SK-N-SH (cell line): ENCODE measurements around the gene TBKBP1. TPM values are rescaled to one million over a fixed set of nuclear protein-coding genes. Genes with fewer than 3 reads are reported as not detected.

Experiments
- CTCF ChIA-PET: fragments of 300-600, 350-600 bp; formaldehyde crosslinking; extraction: SDS; loops from one replicate; lab custom pipeline; 2021; lab: Yijun Ruan, JAX
- POLR2A ChIA-PET: fragments of 350-600 bp; sonication (Branson Sonifier 250); formaldehyde crosslinking; extraction: SDS; loops from one replicate; lab custom pipeline; 2020; ENCODE audit warnings: antibody characterized with exemption, inconsistent platforms; lab: Yijun Ruan, JAX
- DNase-seq: peaks from one replicate; pipeline ENCODE4 v3.0.0; 2012
- H2AFZ ChIP-seq: fragments of 200-600 bp; sonication (generic); 2 replicates; pipeline ENCODE4 v1.8.1; 2016; ENCODE audit warnings: antibody characterized with exemption, mild to moderate bottlenecking, low read depth
- H3F3A ChIP-seq: fragments of 200-600 bp; sonication (generic); replicated peaks from 2 replicates; pipeline ENCODE3; 2016; ENCODE audit warnings: antibody characterized with exemption, mild to moderate bottlenecking; ENCODE audit not compliant: insufficient read depth
- H3K27ac ChIP-seq, 2 experiments: fragments of 200-500 bp in 1 of 2; fragments of 200-600 bp in 1 of 2; sonication (Bioruptor generic) in 1 of 2; sonication (generic), shearing (Covaris generic) in 1 of 2; 2 replicates each; pipeline versions ENCODE4 v1.5.1 to v1.6.1; 2014 to 2016; ENCODE audit warnings: low read depth in 2 of 2, inconsistent platforms in 1 of 2, low read length in 1 of 2, mild to moderate bottlenecking in 1 of 2, mixed read lengths in 1 of 2
- H3K27me3 ChIP-seq: fragments of 200-600 bp; sonication (generic), shearing (Covaris generic); 2 replicates; pipeline ENCODE4 v1.6.1; 2016; ENCODE audit warnings: mixed run types; ENCODE audit not compliant: insufficient read depth
- H3K36me3 ChIP-seq, 2 experiments: fragments of 200-500 bp in 1 of 2; fragments of 200-600 bp in 1 of 2; sonication (Bioruptor generic) in 1 of 2; sonication (generic) in 1 of 2; replicated peaks in 1 of 2; 2 replicates each; pipeline versions ENCODE3 to v1.5.1; 2014 to 2016; ENCODE audit warnings: low read length in 1 of 2, mild to moderate bottlenecking in 1 of 2; ENCODE audit not compliant: insufficient read depth in 2 of 2, control insufficient read depth in 1 of 2
- H3K4me1 ChIP-seq, 2 experiments: fragments of 200-500 bp in 1 of 2; fragments of 200-600 bp in 1 of 2; sonication (Bioruptor generic) in 1 of 2; sonication (generic), shearing (Covaris generic) in 1 of 2; 2 replicates each; pipeline versions ENCODE4 v1.5.1 to v1.6.1; 2014 to 2016; ENCODE audit warnings: low read depth in 1 of 2, low read length in 1 of 2, mixed run types in 1 of 2; ENCODE audit not compliant: insufficient read depth in 2 of 2, control insufficient read depth in 1 of 2
- H3K4me2 ChIP-seq: fragments of 200-600 bp; sonication (generic), shearing (Covaris generic); 2 replicates; pipeline ENCODE4 v1.6.1; 2017; ENCODE audit warnings: mixed run types
- H3K4me3 ChIP-seq, 2 experiments: fragments of 200-500 bp in 1 of 2; fragments of 200-600 bp in 1 of 2; sonication (Bioruptor generic) in 1 of 2; sonication (generic), shearing (Covaris generic) in 1 of 2; 2 replicates each; pipeline versions ENCODE4 v1.5.1 to v1.8.1; 2014 to 2016; ENCODE audit warnings: low read depth in 2 of 2, inconsistent platforms in 1 of 2, low read length in 1 of 2, mild to moderate bottlenecking in 1 of 2, mixed read lengths in 1 of 2, moderate library complexity in 1 of 2
- H3K79me2 ChIP-seq: fragments of 200-600 bp; sonication (generic); 2 replicates; pipeline ENCODE4 v1.8.1; 2017; ENCODE audit warnings: mild to moderate bottlenecking; ENCODE audit not compliant: insufficient read depth
- H3K9ac ChIP-seq: fragments of 200-600 bp; sonication (generic); 2 replicates; pipeline ENCODE4 v1.6.1; 2017; ENCODE audit warnings: mixed run types
- H3K9me2 ChIP-seq: fragments of 200-600 bp; sonication (generic); 2 replicates; pipeline ENCODE4 v1.6.1; 2017; ENCODE audit warnings: mixed run types
- H3K9me3 ChIP-seq: fragments of 200-600 bp; sonication (generic); 2 replicates; pipeline ENCODE4 v1.6.1; 2017; ENCODE audit warnings: mixed run types, mild to moderate bottlenecking, moderate library complexity
- H4K20me1 ChIP-seq: fragments of 200-600 bp; sonication (generic); 2 replicates; pipeline ENCODE4 v1.6.1; 2017; ENCODE audit warnings: mild to moderate bottlenecking, mixed run types; ENCODE audit not compliant: insufficient read depth
- CTCF ChIP-seq: fragments of 200-600 bp; sonication (generic); IDR thresholded peaks from 2 replicates; pipeline ENCODE4 v1.6.1; 2017; ENCODE audit warnings: antibody characterized with exemption, mild to moderate bottlenecking, moderate library complexity
- ELF1 ChIP-seq: IDR thresholded peaks from 2 replicates; pipeline ENCODE4 v1.4.0; 2012
- EP300 ChIP-seq, 2 experiments: IDR thresholded peaks; 2 replicates each; pipeline versions ENCODE4 v1.4.0 to v1.6.1; 2012; ENCODE audit warnings: borderline replicate concordance in 1 of 2, low read depth in 1 of 2, low read length in 1 of 2
- FOSL2 ChIP-seq: IDR thresholded peaks from 2 replicates; pipeline ENCODE4 v1.4.0; 2012; ENCODE audit warnings: low read depth, mild to moderate bottlenecking, moderate library complexity, borderline replicate concordance
- FOXJ3 ChIP-seq: sonication (generic); formaldehyde crosslinking; IDR thresholded peaks from 2 replicates; pipeline ENCODE4 v1.5.1; 2020; ENCODE audit warnings: mild to moderate bottlenecking, missing genetic modification reagents
- JUND ChIP-seq: IDR thresholded peaks from 2 replicates; pipeline ENCODE4 v1.4.0; 2012
- MAX ChIP-seq: IDR thresholded peaks from 2 replicates; pipeline ENCODE4 v1.4.0; 2012; ENCODE audit warnings: low read depth
- MEF2A ChIP-seq: IDR thresholded peaks from 2 replicates; pipeline ENCODE4 v1.4.0; 2012; ENCODE audit warnings: low read depth, borderline replicate concordance
- PBX3 ChIP-seq: IDR thresholded peaks from 2 replicates; pipeline ENCODE4; 2012
- REST ChIP-seq: IDR thresholded peaks from 2 replicates; pipeline ENCODE4 v1.6.1; 2012; ENCODE audit warnings: mild to moderate bottlenecking, low read depth, low read length, moderate library complexity
- TCF12 ChIP-seq: IDR thresholded peaks from 2 replicates; pipeline ENCODE4 v1.4.0; 2012
- TEAD4 ChIP-seq: IDR thresholded peaks from 2 replicates; pipeline ENCODE4 v1.4.0; 2012; ENCODE audit warnings: mild to moderate bottlenecking, borderline replicate concordance; ENCODE audit not compliant: insufficient read depth
- USF1 ChIP-seq: IDR thresholded peaks from 2 replicates; pipeline ENCODE4 v1.4.0; 2012; ENCODE audit warnings: low read depth, borderline replicate concordance
- WGBS: methylation state at CpG from one replicate; pipeline ENCODE4 v1.1.6; 2017; ENCODE audit warnings: low lambda C conversion rate; 5-methylcytosine and 5-hydroxymethylcytosine counted together
- polyA plus RNA-seq, 3 experiments: library from polyadenylated mRNA; depleted of rRNA; stranded (reverse); fragments of >200 nt; gene quantifications; 2 replicates each; pipeline ENCODE4 v1.2.3, GENCODE V29; 2012
- TF ChIP-seq, protein P1 (sequence below): fragments of 150-350 bp; IDR thresholded peaks from 2 replicates; pipeline ENCODE4 v1.6.1; 2016; ENCODE audit warnings: mild to moderate bottlenecking, low read depth, low read length

TBKBP1 gene
- polyA plus RNA-seq, 1 of the 3 experiments (the other 2 are of a cell fraction), result 14.4 TPM

- 36% methylated on average over 4 of the region's 9 CpGs for WGBS
- H3K4me2 ChIP-seq, result peak overlapping the region; percentile 58
- no peaks in the 10 kb centered on the region for H3K9me2 ChIP-seq
- no peaks in the 10 kb centered on the region for H3K36me3 ChIP-seq
- ChIA-PET CTCF (interaction anchor here (0.6 to 14.7 kb wide), 7 partner anchors 8 to 70 kb away, joined by 3 to 195 read pairs (median 4); partner anchors contain the start of genes TBKBP1 and TBX21), POLR2A (no interaction called here)
- H2AFZ ChIP-seq, result no peak overlapping the region
- H3K27me3 ChIP-seq, result peaks cover 78% of the 10 kb centered on the region
- H3K4me3 ChIP-seq, result no peak overlapping the region; a peak in 1 of 4 replicates
- no peak for DNase-seq
- H3K9me3 ChIP-seq, result no peaks in the 10 kb centered on the region
- H3K9ac ChIP-seq, result no peak overlapping the region
- TF ChIP-seq FOXJ3 (CRISPR knock-in tag), result no peak
- peak; percentile 85 for TF ChIP-seq FOSL2
- peak in 1 of 2 experiments; percentile 59; a peak in 1 of 4 replicates for TF ChIP-seq EP300 (IDR thresholded peaks at IDR 0.05; ENCODE audit: borderline replicate concordance in 1 of 2, low read depth in 1 of 2, low read length in 1 of 2)
- TF ChIP-seq TCF12, result 0 out of 2 replicates have a peak, but pooled peaks have one; percentile 55
- no peak for TF ChIP-seq CTCF
- TF ChIP-seq MAX, result 0 out of 2 replicates have a peak, but pooled peaks have one; percentile 16
- peak; percentile 59 for TF ChIP-seq PBX3
- TF ChIP-seq TEAD4, result peak; percentile 58; the same call in 1 of the 2 replicates
- no peak; the same call in 1 of the 2 replicates for TF ChIP-seq JUND
- TF ChIP-seq, protein P1, sequence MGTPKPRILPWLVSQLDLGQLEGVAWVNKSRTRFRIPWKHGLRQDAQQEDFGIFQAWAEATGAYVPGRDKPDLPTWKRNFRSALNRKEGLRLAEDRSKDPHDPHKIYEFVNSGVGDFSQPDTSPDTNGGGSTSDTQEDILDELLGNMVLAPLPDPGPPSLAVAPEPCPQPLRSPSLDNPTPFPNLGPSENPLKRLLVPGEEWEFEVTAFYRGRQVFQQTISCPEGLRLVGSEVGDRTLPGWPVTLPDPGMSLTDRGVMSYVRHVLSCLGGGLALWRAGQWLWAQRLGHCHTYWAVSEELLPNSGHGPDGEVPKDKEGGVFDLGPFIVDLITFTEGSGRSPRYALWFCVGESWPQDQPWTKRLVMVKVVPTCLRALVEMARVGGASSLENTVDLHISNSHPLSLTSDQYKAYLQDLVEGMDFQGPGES, result no peak
- no peaks in the 10 kb centered on the region for H3K79me2 ChIP-seq
- H4K20me1 ChIP-seq, result peaks cover 11% of the 10 kb centered on the region; the same call in 1 of the 2 replicates
- peaks cover 15% of the 10 kb centered on the region for H3F3A ChIP-seq
- H3K27ac ChIP-seq, result no peak overlapping the region
- H3K4me1 ChIP-seq, result peaks cover 7 to 27% of the 10 kb centered on the region in 2 experiments; a peak in 3 of 4 replicates
Observed at GRCh38 chr17:47719411-47720152, 25.6 kb downstream of the TBKBP1 start.

- WGBS, result 86% methylated on average over 11 of the region's 11 CpGs
- Histone ChIP-seq H3F3A (peaks cover 15% of the 10 kb centered on the region), H3K4me3 (no peak overlapping the region), H3K9me2 (no peaks in the 10 kb centered on the region), H2AFZ (no peak overlapping the region), H3K27me3 (peaks cover 77% of the 10 kb centered on the region), H3K4me1 (peaks cover 7 to 27% of the 10 kb centered on the region in 2 experiments; a peak in 3 of 4 replicates), H3K4me2 (peak overlapping the region; percentile 58; the same call in 1 of the 2 replicates), H3K27ac (no peak overlapping the region), H4K20me1 (peaks cover 11% of the 10 kb centered on the region; the same call in 1 of the 2 replicates), H3K9ac (no peak overlapping the region), H3K79me2 (no peaks in the 10 kb centered on the region), H3K9me3 (no peaks in the 10 kb centered on the region), H3K36me3 (no peaks in the 10 kb centered on the region)
- ChIA-PET CTCF (interaction anchor here (0.6 to 14.7 kb wide), 6 partner anchors 8 to 70 kb away, joined by 3 to 195 read pairs (median 4); partner anchors contain the start of genes TBKBP1 and TBX21), POLR2A (no interaction called here)
- no peak for DNase-seq
- no peak for TF ChIP-seq USF1
- TF ChIP-seq REST, result no peak
- no peak for TF ChIP-seq MEF2A
- no peak for TF ChIP-seq ELF1
Observed at GRCh38 chr17:47720196-47720595, 26.2 kb downstream of the TBKBP1 start.
